Right lung (tissue), 5 donors: ENCODE data around the gene DPYD. TPM values are rescaled to one million over a fixed set of nuclear protein-coding genes. Genes with fewer than 3 reads are reported as not detected.

Source experiments
- DNase-seq, 2 donors: peaks; one replicate each; pipeline ENCODE4 v3.0.0-alpha.2; 2013
- polyA plus RNA-seq, 5 donors: library from polyadenylated mRNA; unstranded; fragments of 120-200 nt; gene quantifications; one replicate each; pipeline versions ENCODE4 v1.2.1 to v1.2.3, GENCODE V29; 2013; ENCODE audit warnings: inconsistent platforms in 1 of 5, low replicate concordance in 1 of 5; ENCODE audit not compliant: insufficient read length in 5 of 5, insufficient read depth in 1 of 5

The DPYD gene
- polyA plus RNA-seq, 5 donors, result 19.1 to 33.5 (median 25.1) TPM

- DNase-seq, result no peak
These were observed 123.2 kb downstream of the DPYD start for GRCh38 chr1:97797403-97798183.

- DNase-seq, result no peak
These were observed 124.1 kb downstream of the DPYD start for GRCh38 chr1:97796711-97797110.

GRCh38 chr1:97792655-97793054, 128.2 kb downstream of the DPYD start:
- no peak for DNase-seq

GRCh38 chr1:97791251-97791650, 129.6 kb downstream of the DPYD start:
- no peak for DNase-seq

GRCh38 chr1:97787231-97787630, 133.6 kb downstream of the DPYD start:
- DNase-seq, result no peak

- DNase-seq, result no peak
These were observed 136.2 kb downstream of the DPYD start for GRCh38 chr1:97784661-97785060.

GRCh38 chr1:97783751-97784150, 137.1 kb downstream of the DPYD start:
- no peak for DNase-seq

- DNase-seq, result no peak
These were observed 139.0 kb downstream of the DPYD start for GRCh38 chr1:97781762-97782337.

GRCh38 chr1:97780884-97781283, 139.9 kb downstream of the DPYD start:
- no peak for DNase-seq

- DNase-seq, result no peak
These were observed 142.1 kb downstream of the DPYD start for GRCh38 chr1:97778718-97779117.

GRCh38 chr1:97770376-97770775, 150.5 kb downstream of the DPYD start:
- DNase-seq, result no peak

GRCh38 chr1:97767381-97767780, 153.5 kb downstream of the DPYD start:
- peak in 1 of 2 donors; percentile 12 for DNase-seq

- no peak for DNase-seq
These were observed 155.8 kb downstream of the DPYD start for GRCh38 chr1:97764991-97765390.

- no peak for DNase-seq
These were observed 159.2 kb downstream of the DPYD start for GRCh38 chr1:97761637-97762036.

- no peak for DNase-seq
These were observed 161.8 kb downstream of the DPYD start for GRCh38 chr1:97759078-97759477.

GRCh38 chr1:97758541-97759057, 162.2 kb downstream of the DPYD start:
- peak; percentile 45 to 55 for DNase-seq

- DNase-seq, result no peak
These were observed 174.9 kb downstream of the DPYD start for GRCh38 chr1:97745912-97746311.

GRCh38 chr1:97744977-97745376, 175.9 kb downstream of the DPYD start:
- DNase-seq, result no peak

GRCh38 chr1:97743129-97743528, 177.7 kb downstream of the DPYD start:
- DNase-seq, result no peak

GRCh38 chr1:97740891-97741290, 179.9 kb downstream of the DPYD start:
- DNase-seq, result no peak

- no peak for DNase-seq
These were observed 181.2 kb downstream of the DPYD start for GRCh38 chr1:97739596-97740103.

- no peak for DNase-seq
These were observed 182.6 kb downstream of the DPYD start for GRCh38 chr1:97738270-97738669.

- no peak for DNase-seq
These were observed 190.6 kb downstream of the DPYD start for GRCh38 chr1:97730271-97730670.
